GM10847 (cell line): ENCODE results near the gene BAZ2B.
A peak's percentile ranks its signal among the peaks of the same experiment; 100 is the strongest.

ENCODE experiments used
- POLR2A ChIP-seq: IDR thresholded peaks from 2 replicates; pipeline ENCODE4 v1.6.1; 2011; ENCODE audit not compliant: insufficient read length; ENCODE audit errors: extremely low read depth

Gene BAZ2B

DNA sequence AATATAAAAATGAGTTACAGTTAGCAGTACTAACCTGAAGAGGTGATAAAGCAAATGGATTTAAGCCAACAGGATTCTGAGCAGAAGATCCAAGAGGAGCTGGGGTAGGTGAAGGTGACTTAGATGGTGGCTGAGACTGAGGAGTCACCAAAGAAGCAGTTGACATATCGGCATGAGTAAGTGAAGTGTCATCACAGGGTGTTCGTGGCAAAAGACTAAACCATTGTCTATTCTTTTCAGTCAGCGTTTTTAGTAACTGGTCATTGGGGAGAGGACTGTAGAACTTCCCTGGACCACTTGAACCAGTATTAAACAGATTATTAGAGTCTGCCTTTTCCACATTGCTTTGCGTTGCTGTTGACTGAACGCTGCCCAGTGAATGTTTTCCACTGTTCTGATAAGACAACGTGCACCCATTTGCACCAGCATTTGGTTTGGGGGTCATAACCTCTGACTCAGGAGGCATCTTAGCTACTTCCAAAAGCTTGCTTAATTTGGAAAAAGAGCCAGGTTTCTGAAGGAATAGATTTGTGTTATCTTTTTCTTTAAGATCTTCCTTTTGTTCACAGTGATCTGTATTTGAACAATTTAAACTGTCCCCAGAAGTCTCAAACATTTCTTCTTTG lies 266.6 kb downstream of the BAZ2B start:
- TF ChIP-seq POLR2A = no peak

- no peak for TF ChIP-seq POLR2A
These were observed 289.6 kb downstream of the BAZ2B start for GRCh38 chr2:159326569-159327255.

DNA sequence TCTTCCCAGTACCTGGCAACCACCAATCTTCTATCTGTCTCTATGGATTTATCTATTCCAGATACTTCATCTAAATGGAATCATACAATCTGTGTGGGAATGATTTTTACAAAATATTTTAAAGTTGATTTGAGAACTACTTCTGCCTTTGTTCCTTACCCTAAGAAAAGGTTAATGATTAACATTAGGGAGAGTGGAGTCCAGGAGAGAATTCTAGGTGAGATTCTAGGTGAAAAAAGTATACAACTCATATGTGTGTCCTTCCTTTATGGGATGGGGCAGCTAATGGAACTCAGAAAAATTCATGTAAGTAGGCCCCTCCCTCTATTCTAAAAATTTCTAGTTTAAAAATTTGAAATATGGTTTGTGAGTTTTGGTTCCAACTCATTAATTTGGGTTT lies 293.9 kb downstream of the BAZ2B start:
- TF ChIP-seq POLR2A = no peak

DNA sequence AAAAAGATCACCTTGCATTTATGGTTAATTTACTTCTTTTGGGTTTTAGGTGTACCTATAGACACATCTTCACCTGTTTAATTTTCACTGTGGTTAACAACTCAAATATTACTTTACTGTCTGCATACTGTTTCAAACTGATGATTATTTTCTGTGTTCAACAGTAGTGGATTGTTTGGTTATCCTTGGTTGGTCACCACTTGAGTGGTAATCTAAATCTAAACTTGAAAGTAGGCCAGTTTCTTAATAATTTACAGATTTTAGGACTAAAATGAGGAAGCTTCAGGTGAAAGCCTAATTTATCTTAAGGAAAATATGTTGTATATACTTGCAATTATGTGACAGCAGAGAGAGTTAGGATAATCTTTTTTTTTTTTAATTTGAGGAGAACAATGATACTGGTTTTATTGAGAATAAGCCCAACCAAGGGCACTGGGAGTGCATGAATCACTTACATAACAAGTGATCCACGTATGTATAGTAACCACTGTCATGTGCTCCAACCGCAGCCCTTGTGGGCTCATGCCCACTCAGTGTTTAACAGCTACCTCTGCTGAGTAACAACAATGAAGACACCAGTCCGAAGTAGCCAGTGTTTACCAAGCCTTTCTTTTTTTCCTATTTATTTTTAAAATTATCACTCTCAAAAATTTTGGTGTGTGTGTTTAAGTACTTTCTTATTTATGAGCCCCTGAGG lies 298.8 kb downstream of the BAZ2B start:
- TF ChIP-seq POLR2A = no peak

GRCh38 chr2:159307942-159308341 lies 308.4 kb downstream of the BAZ2B start:
- no peak for TF ChIP-seq POLR2A

DNA sequence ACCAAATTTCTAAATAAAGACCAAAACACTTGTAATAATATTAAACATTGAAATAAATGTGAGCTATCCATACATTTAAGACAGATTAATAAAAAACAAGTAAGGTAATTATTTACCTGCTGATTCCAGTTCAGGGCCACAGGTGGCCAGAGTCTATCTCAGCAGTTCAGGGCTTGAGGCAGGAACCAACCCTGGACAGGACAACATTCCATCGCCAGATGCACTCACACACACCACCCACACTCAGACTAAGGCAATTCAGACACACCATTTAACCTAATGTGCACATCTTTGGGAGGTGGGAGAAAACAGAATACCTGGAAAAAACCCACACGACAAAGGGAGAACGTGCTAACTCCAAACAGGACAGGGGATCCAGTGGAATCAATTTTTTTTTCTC lies 315.8 kb downstream of the BAZ2B start:
- no peak for TF ChIP-seq POLR2A

GRCh38 chr2:159298967-159299366 lies 317.4 kb downstream of the BAZ2B start:
- TF ChIP-seq POLR2A = no peak

GRCh38 chr2:159297042-159297707 lies 319.2 kb downstream of the BAZ2B start:
- no peak for TF ChIP-seq POLR2A

DNA sequence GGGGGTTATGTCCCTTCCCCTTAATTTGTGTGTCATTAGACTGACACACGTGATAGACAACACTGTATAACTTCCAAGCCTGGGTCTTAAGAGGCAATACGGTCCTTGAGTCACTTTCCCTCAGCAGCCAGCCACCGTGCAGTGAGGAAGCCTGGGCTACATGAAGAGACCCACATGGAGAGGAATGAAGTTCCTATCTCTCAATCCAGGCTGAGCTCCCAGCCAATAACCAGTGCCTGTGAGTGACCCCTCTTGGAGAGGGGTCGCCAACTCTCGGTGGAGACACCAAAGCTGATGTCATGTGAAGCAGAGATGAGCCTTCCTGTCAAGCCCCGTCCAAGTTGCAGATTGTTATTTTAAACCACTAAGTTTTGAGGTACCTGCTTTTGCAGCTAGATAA lies 324.2 kb downstream of the BAZ2B start:
- no peak for TF ChIP-seq POLR2A

- TF ChIP-seq POLR2A = no peak
These were observed 325.9 kb downstream of the BAZ2B start for GRCh38 chr2:159290289-159290907.

DNA sequence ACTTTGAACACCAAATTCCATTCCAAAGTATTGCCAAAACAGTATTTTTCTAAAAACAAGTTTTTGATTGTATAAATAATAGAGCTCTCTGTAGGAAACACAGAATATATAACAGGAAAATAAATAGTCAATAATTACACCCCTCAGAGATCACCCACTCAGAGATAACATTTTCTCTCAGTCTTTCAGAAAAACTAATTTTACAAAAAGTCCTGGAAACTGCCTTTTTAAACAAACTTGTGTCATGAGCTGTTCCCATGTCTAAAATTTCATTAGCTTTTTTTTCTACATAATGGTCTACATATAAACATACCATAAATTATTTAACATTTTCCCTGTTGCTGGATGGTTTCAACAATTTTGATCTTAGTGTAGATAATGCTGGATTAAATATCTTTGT lies 328.6 kb downstream of the BAZ2B start:
- no peak for TF ChIP-seq POLR2A

GRCh38 chr2:159286709-159287441 lies 329.5 kb downstream of the BAZ2B start:
- peak; percentile 52 for TF ChIP-seq POLR2A

GRCh38 chr2:159285929-159286708 lies 330.2 kb downstream of the BAZ2B start, which contains the start of gene WDSUB1:
TSS of gene WDSUB1 (minus strand) at chr2:159286703. CDS start at chr2:159283069, 3,634 bp downstream.
- TF ChIP-seq POLR2A = no peak

DNA sequence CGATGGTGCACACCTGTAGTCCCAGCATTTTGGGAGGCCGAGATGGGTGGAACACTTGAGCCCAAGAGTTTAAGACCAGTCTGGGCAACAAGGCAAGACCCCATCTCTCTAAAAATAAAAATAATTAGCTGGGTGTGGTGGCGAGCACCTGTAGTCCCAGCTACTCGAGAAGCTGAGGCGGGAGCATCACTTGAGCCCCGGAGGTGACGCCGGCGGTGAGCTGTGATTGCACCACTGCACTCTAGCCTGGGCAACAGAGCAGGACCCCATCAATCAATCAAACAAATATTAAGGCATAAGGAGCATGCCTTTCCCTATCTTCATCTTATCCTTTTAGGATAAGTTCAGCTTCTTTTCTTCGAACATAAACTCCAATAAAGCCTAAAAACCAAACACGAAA lies 330.9 kb downstream of the BAZ2B start:
- TF ChIP-seq POLR2A = no peak
